WTC11 (cell line): Measurements from ENCODE around the gene NRF1. TPM values are rescaled to one million over a fixed set of nuclear protein-coding genes. Genes with fewer than 3 reads are reported as not detected.

Source experiments
- ATAC-seq: fragments of 200-7000 bp; cut with Tn5 transposase; 2 replicates; pipeline ENCODE4 v1.10.0; 2021; ENCODE audit warnings: mild to moderate bottlenecking, moderate library complexity
- CTCF ChIA-PET: fragments of 300-600 bp; sonication (Branson Sonifier 250); formaldehyde crosslinking; loops from one replicate; lab custom pipeline; 2021; ENCODE audit warnings: antibody characterized with exemption; lab: Charles Lee
- POLR2A ChIA-PET: fragments of 350-600 bp; sonication (Branson Sonifier 250); formaldehyde crosslinking; loops from one replicate; lab custom pipeline; 2021; ENCODE audit warnings: antibody characterized with exemption; lab: Charles Lee
- DNase-seq: peaks from one replicate; pipeline ENCODE4 v3.0.0; 2021; ENCODE audit warnings: low spot score
- H3K27ac Mint-ChIP-seq: 2 replicates; pipeline ENCODE4 v1.8.0; 2021; ENCODE audit warnings: mixed read lengths
- H3K27me3 Mint-ChIP-seq: 2 replicates; pipeline ENCODE4 v1.8.0; 2021; ENCODE audit warnings: low read depth, mild to moderate bottlenecking, moderate library complexity, mixed read lengths
- H3K36me3 Mint-ChIP-seq: 2 replicates; pipeline ENCODE4 v1.8.0; 2021; ENCODE audit warnings: mixed read lengths
- H3K4me1 Mint-ChIP-seq: 2 replicates; pipeline ENCODE4 v1.8.0; 2022; ENCODE audit warnings: mixed read lengths
- H3K4me3 Mint-ChIP-seq: 2 replicates; pipeline ENCODE4 v1.8.0; 2021; ENCODE audit warnings: mild to moderate bottlenecking, moderate library complexity, mixed read lengths
- H3K9me3 Mint-ChIP-seq: 2 replicates; pipeline ENCODE4 v1.8.0; 2021; ENCODE audit warnings: mixed read lengths
- CREB1 ChIP-seq: sonication (generic); formaldehyde crosslinking; IDR thresholded peaks from 2 replicates; pipeline ENCODE4 v1.8.0; 2023; ENCODE audit warnings: mild to moderate bottlenecking, missing genetic modification reagents
- EMX1 ChIP-seq: fragments of 250-450 bp; sonication (Bioruptor Pico); IDR thresholded peaks from 2 replicates; pipeline ENCODE4 v1.8.0; 2021; ENCODE audit warnings: mild to moderate bottlenecking
- FOXJ3 ChIP-seq: sonication (generic); formaldehyde crosslinking; IDR thresholded peaks from 2 replicates; pipeline ENCODE4 v1.9.0; 2021; ENCODE audit warnings: missing genetic modification reagents, mild to moderate bottlenecking, borderline replicate concordance
- GABPB1 ChIP-seq: sonication (generic); formaldehyde crosslinking; IDR thresholded peaks from 2 replicates; pipeline ENCODE4 v1.8.1; 2023; ENCODE audit warnings: mild to moderate bottlenecking, missing genetic modification reagents
- MXD4 ChIP-seq: fragments of 250-450 bp; sonication (Bioruptor Pico); IDR thresholded peaks from 2 replicates; pipeline ENCODE4 v1.8.0; 2021; ENCODE audit warnings: mild to moderate bottlenecking, moderate library complexity, borderline replicate concordance
- NFE2L1 ChIP-seq: sonication (generic); formaldehyde crosslinking; IDR thresholded peaks from 2 replicates; pipeline ENCODE4 v1.8.1; 2023; ENCODE audit warnings: missing genetic modification reagents
- NR3C1 ChIP-seq: sonication (generic); formaldehyde crosslinking; conservative IDR thresholded peaks from 2 replicates; pipeline ENCODE4 v1.8.1; 2023; ENCODE audit warnings: low read depth, mild to moderate bottlenecking, missing genetic modification reagents
- SMAD4 ChIP-seq: sonication (generic); formaldehyde crosslinking; IDR thresholded peaks from 2 replicates; pipeline ENCODE4 v1.8.0; 2022; ENCODE audit warnings: mild to moderate bottlenecking, missing genetic modification reagents
- TEAD1 ChIP-seq: sonication (generic); formaldehyde crosslinking; IDR thresholded peaks from 2 replicates; pipeline ENCODE4 v1.8.0; 2022; ENCODE audit warnings: mild to moderate bottlenecking, missing genetic modification reagents
- ZNF423 ChIP-seq: fragments of 250-450 bp; sonication (Bioruptor Pico); IDR thresholded peaks from 2 replicates; pipeline ENCODE4 v2.1.2; 2022; ENCODE audit warnings: mild to moderate bottlenecking, moderate library complexity
- ZNF532 ChIP-seq: fragments of 250-450 bp; sonication (Bioruptor Pico); IDR thresholded peaks from 2 replicates; pipeline ENCODE4 v1.9.0; 2021; ENCODE audit warnings: mild to moderate bottlenecking, borderline replicate concordance
- total RNA-seq: library from RNA; stranded (reverse); gene quantifications from 3 replicates; pipeline ENCODE4 v1.2.3, GENCODE V29; 2021
- TF ChIP-seq, protein P1 (sequence below): sonication (generic); formaldehyde crosslinking; IDR thresholded peaks from 2 replicates; pipeline ENCODE4 v1.8.1; 2022; ENCODE audit warnings: low read depth, mild to moderate bottlenecking, moderate library complexity, missing genetic modification reagents, borderline replicate concordance
- TF ChIP-seq, protein P2 (sequence below): sonication (generic); formaldehyde crosslinking; IDR thresholded peaks from 2 replicates; pipeline ENCODE4 v1.8.1; 2023; ENCODE audit warnings: mild to moderate bottlenecking, missing genetic modification reagents, moderate library complexity

NRF1 gene
- total RNA-seq, 1 experiment from 2014 or later = 16.4 TPM

GRCh38 chr7:129646369-129647021 lies 35.0 kb downstream of the NRF1 start (continued):
- TF ChIP-seq, protein P1, sequence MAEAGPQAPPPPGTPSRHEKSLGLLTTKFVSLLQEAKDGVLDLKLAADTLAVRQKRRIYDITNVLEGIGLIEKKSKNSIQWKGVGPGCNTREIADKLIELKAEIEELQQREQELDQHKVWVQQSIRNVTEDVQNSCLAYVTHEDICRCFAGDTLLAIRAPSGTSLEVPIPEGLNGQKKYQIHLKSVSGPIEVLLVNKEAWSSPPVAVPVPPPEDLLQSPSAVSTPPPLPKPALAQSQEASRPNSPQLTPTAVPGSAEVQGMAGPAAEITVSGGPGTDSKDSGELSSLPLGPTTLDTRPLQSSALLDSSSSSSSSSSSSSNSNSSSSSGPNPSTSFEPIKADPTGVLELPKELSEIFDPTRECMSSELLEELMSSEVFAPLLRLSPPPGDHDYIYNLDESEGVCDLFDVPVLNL (CRISPR knock-in tag) = no peak
- TF ChIP-seq, protein P2, sequence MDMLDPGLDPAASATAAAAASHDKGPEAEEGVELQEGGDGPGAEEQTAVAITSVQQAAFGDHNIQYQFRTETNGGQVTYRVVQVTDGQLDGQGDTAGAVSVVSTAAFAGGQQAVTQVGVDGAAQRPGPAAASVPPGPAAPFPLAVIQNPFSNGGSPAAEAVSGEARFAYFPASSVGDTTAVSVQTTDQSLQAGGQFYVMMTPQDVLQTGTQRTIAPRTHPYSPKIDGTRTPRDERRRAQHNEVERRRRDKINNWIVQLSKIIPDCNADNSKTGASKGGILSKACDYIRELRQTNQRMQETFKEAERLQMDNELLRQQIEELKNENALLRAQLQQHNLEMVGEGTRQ = no peak
- TF ChIP-seq EMX1 (CRISPR knock-in tag) (no peak), ZNF423 (CRISPR knock-in tag) (0 out of 2 replicates have a peak, but pooled peaks have one; percentile 20), FOXJ3 (CRISPR knock-in tag) (no peak), MXD4 (0 out of 2 replicates have a peak, but pooled peaks have one; percentile 14), TEAD1 (CRISPR knock-in tag) (peak; percentile 84; the same call in 1 of the 2 replicates), NFE2L1 (no peak)

GRCh38 chr7:129649128-129649690 lies 37.7 kb downstream of the NRF1 start:
- CTCF ChIA-PET = interaction anchor here (1.0 to 2.2 kb wide), 2 partner anchors 14 to 176 kb away, joined by 3 to 13 read pairs; no protein-coding TSS in a partner anchor
- H3K4me1 Mint-ChIP-seq = peaks cover 51% of the 10 kb centered on the region
- ATAC-seq (peak; percentile 22), DNase-seq (no peak)
- H3K27ac Mint-ChIP-seq = no peak overlapping the region; the same call in 1 of the 2 replicates
- peaks cover 14% of the 10 kb centered on the region for H3K36me3 Mint-ChIP-seq
- peaks cover 11% of the 10 kb centered on the region for H3K9me3 Mint-ChIP-seq
- no peak overlapping the region for H3K4me3 Mint-ChIP-seq
- H3K27me3 Mint-ChIP-seq = no peaks in the 10 kb centered on the region
- POLR2A ChIA-PET = no interaction called here
- TF ChIP-seq CREB1 (CRISPR knock-in tag) = no peak
- TF ChIP-seq SMAD4 (CRISPR knock-in tag) = no peak
- no peak for TF ChIP-seq NR3C1 (CRISPR knock-in tag)
- TF ChIP-seq GABPB1 (CRISPR knock-in tag) = no peak
- TF ChIP-seq TEAD1 (CRISPR knock-in tag) = no peak

DNA sequence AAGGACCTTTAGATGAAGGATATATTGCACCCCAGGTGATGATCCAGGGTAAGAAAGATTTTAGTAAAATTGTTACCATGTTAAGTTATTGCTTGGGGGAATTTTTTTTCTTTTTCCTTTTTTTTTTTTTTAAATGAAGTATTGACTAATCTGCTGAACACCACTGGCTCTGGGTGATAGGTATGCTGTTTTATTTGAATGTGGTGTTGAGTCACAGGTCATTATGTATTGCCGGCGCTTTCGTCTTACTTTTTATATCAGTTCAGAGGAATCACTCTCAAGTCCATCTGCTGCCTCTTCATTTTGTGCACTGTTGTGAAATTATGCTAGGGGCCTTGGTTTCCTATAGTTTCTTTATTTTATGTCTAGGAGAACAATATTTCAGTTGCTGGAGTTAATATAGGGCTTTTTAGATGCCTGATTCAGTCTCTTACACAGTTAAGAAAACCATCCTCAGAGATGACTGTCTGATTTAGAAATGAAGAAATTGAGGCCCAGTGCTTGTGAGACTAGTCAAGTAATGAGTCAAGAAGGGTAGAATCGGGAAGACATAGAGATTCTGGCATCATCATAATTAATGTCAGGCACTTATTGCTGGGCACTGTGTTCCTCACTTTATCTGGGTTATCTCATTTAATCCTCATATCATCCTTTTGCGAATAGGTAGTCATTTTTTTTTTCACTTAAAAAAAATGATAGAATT lies 38.7 kb downstream of the NRF1 start:
- Mint-ChIP-seq H3K9me3 (peaks cover 12% of the 10 kb centered on the region), H3K27me3 (no peaks in the 10 kb centered on the region), H3K36me3 (peaks cover 14% of the 10 kb centered on the region), H3K27ac (no peak overlapping the region), H3K4me3 (no peak overlapping the region), H3K4me1 (peaks cover 47% of the 10 kb centered on the region)
- POLR2A ChIA-PET = no interaction called here
- DNase-seq (no peak), ATAC-seq (no peak)
- CTCF ChIA-PET = interaction anchor here (1.0 to 1.2 kb wide), 3 partner anchors 15 to 360 kb away, joined by 3 read pairs; no protein-coding TSS in a partner anchor
- TF ChIP-seq ZNF532 = no peak
